A172 (cell line): ENCODE measurements around the gene COQ8A. TPM values are rescaled to one million over a fixed set of nuclear protein-coding genes. Genes with fewer than 3 reads are reported as not detected.
"Not testable (repeated sequence)": the region's sequence is repeated elsewhere in the genome, so short reads cannot be mapped to it uniquely, and the experiment has no call there.

Experiments
- DNase-seq: peaks from one replicate; pipeline ENCODE4 v3.0.0-alpha.2; 2015; ENCODE audit warnings: low spot score
- total RNA-seq: library from RNA; depleted of rRNA; stranded (reverse); fragments of >200 nt; shearing (Covaris generic); gene quantifications from 2 replicates; pipeline ENCODE4 v1.2.3, GENCODE V29; 2014

Gene COQ8A
- total RNA-seq, 1 experiment from 2014 or later, result 7.9 TPM

GRCh38 chr1:226985839-226986463, 45.9 kb downstream of the COQ8A start:
- no peak for DNase-seq

DNA sequence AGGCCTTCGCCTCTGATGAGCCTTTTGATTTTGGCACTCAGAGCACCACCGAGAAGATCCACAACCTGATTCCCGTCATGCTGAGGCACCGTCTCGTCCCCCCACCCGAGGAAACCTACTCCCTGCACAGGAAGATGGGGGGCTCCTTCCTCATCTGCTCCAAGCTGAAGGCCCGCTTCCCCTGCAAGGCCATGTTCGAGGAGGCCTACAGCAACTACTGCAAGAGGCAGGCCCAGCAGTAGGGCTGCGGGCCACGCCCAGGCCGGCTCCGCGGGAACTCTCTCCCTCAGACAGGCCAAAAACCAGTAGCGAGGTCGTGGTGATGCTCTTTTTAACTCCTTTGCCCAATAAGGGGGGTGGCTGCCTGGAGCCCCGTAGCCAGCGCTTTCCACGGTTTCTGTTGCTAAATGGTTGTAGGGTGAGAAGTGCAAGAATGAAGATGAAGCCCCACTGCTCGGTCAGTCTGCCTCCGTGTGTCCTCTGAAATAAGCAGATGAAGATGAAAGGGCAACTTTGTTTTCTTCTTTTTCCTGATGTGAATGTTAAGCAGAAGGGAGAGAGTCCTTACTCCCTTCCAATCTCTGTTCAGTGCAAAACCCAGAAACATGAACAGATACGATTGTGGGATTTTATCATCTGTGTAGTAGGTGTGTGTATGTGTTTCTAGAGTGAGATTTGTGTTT, 46.5 kb downstream of the COQ8A start:
- DNase-seq, result no peak

DNA sequence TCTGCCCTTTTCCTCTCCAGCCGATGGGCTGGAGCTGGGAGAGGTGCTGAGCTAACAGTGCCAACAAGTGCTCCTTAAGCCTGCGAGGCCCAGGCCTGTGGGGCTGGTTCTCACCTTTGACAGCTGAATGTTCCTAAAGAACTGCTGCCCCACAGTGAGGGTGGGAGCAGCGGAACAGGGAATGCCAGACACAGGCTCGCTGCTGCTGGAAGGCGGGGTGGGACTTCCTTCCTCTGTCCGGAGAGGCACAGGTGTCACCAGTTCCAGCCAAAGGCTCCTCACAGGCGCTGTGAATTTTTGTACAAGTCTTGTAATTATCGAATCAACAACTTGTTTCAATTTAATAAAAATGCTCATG, 47.1 kb downstream of the COQ8A start:
- no peak for DNase-seq

DNA sequence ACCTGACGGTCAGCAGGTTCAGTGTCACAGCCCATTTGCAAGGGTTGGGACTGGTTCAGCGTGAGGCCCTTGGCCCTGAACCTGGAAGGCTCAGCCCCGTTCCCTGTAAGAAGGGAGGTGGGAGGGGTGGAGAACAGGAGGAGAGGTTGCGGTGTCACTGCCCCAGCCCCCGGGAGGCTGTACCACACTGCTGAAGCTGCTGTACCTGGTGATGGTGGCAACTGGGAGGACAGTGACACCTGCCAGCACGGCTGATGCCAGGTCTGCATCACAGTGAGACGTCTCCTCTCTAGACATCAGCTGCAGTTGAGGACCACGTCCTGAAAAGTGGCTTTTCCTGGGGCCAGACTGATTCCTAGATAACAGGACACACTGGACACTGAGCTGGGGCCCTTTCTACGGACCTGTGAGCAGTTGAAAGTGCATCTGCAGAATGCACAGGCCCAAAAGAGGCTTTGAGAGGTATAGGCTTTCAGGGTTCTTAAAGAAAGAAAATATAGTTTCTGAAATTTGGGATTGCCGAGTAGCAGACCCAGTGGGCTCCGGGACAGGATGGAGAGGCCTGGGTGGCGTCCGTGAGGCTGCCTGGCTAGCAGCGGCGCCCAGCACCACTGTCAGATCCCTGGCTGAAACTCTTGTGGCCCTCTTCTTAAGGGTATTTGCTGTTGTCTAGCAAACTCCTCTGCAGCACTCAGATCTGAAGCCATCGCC, 47.7 kb downstream of the COQ8A start:
- DNase-seq, result no peak

GRCh38 chr1:226988334-226988666, 48.2 kb downstream of the COQ8A start:
- no peak for DNase-seq

DNA sequence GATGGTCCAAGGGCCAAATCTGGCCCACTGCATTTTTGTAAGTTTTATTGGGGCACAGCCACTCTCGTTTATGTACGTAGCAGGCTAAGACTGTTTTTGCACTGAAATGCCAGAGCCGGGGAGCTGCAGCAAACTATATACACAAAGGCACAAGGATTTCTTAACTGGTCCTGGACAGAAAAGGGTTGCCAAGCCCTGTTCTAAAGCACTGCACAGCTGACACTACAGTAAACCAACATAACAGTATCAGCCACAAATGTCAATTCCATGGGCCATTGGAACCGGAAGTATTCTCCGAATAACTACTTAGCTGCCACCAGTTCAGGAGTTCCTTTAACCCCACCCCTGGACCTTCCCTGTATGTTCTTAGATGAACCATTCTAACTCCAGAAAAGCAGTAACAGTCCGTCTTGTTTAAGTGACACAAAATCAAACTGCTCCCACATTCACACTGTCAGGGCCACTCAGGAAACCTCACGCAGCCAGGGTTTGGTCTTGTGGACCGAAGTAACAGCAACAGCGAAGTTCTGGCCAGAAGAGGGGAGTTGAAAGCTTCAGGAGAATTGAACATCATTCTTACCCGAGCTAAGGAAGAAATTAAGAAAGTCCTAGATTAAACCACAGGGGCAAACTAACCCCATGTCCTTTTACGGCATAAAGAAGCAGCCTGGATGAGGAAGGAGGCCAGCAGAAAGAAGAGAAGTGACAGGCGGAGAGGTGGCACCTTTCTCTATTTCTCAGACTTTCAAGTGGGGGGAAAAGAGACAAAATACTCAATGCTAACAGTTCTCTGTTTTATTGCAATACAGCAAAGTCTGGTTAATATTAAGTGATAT, 49.2 kb downstream of the COQ8A start:
- no peak for DNase-seq

- no peak for DNase-seq
Measured at GRCh38 chr1:226990133-226990716, 50.1 kb downstream of the COQ8A start.

- no peak for DNase-seq
Measured at GRCh38 chr1:226991920-226992319, 51.8 kb downstream of the COQ8A start.

DNA sequence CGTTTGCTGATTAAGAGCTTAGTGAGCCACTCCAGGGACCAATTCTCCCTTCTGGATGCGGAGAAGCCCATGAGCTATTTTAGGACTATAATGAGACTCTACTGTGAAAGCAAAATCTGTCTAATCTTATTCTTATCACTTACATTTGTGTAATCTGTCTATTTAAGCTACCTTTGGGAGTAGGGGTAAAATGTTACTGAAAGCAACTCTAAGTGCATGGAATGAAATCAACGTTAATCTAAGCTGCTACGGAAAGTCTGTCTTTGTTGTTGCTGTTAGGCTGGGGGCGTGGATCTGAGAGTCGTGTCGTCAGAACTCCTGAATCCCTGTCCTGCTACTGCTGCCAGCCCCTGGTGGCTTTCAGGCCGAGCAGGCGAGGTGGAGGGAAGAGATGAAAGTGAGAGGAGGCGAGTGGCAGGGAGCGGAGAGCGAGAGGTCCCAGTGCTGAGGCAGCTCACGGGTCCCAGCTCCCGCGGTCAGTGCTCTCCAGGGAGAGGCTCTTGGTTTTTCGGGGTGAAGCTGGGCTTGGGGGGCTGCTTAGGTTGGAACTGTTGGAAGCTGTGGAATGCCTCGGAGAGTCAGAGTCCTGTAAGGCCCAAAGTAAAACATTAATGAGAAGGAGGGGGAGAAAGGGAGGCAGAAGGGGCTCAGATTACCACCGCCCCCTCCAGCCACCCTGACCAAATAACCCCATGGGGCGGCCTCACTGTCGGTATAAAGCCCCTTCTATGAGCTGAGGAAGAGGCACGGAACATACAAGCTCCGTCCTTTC, 53.9 kb downstream of the COQ8A start:
- DNase-seq, result no peak

- no peak for DNase-seq
Measured at GRCh38 chr1:226994586-226995364, 54.7 kb downstream of the COQ8A start.

DNA sequence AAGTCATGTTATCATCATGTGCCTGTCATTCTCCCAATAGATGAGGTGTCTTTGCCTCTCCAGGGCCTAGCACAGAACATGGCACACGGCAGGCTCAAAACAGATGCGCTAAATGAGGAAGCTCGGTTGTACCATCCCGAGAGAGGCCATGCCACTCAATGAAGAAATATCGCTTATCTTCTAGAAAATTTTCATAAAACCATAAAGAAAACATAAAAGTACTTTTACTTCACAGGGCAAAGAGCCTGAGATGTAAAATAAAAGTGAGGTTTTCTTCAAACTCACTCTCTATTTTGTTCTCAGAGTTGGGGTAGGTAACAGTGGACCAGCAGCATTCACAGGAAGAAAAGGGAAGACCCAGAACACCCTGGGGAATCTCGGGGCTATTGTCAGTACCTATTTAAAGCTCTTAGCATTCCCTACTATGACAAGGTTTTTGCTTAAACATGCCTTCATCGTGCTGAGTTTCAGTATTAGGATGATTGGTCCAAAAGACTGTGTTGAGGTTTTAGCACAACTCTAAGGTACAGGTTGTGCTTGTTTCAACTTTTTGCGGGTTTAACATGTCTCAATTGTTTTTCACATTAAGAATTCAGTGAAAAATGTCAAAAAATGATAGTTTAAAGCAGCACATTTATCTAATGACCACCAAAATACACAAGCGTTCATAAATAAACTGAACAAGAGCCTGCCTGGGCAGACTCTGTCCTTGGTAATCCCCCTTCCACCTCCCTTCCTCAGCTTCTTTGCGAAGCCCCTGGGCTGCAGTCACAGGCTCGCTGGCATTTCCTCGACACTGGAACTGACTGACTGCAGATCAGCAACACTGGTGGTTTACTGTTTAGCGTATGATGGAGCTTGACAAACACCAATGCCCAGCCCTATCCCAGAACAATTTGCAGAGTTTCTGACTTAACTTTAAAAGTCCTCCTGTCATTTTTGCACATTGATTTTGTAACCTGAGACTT, 55.6 kb downstream of the COQ8A start:
- DNase-seq, result no peak

DNA sequence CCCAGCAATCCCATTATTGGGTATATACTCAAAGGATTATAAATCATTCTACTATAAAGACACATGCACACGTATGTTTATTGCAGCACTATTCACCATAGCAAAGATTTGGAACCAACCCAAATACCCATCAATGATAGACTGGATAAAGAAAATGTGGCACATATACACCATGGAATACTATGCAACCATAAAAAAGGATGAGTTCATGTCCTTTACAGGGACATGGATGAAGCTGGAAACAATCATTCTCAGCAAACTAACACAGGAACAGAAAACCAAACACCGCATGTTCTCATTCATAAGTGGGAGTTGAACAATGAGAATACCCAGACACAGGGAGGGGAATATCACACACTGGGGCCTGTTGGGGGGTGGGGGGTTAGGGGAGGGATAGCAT, 59.5 kb downstream of the COQ8A start:
- not testable (repeated sequence) for DNase-seq

DNA sequence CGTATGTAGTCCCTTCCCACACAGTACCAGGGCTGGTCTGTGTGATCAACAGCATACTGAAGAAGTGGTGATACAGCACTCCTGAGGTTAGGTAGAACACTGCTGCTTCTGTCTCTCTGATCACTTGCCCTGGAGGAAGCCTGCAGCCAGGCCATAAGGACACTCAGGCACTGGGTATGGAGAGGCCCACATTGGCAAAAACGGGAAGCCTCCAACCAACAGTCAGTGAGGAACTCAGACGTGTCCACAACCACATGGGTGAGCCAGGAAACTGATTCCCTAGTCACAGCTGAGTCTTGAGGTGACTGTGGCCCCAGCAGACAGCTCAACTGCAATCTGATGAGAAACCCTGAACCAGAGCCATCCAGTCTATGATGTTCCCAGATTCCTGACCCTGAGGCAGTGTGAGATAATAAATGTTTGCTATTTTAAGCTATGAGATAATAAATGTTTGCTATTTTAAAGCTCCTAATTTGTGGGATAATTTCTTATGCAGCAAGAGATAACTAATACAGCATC, 62.5 kb downstream of the COQ8A start:
- DNase-seq, result no peak

DNA sequence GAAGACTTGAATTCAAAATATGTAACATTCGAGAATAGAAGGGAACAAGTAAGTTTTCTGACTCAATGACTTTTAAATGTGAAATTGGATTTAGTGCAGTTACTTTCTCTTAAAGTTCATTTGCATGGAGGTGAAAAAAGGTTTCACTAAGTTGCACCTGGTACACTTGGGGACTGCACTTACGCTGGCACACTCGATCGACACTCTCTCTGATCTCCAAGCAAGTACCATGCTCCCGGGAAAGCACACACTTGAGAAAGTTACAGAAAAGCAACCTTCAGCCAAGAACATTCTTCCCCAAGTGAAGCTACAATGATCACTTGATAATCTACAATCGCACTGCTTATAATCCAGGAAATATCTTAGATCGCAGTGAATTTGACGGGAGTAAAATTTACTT, 63.1 kb downstream of the COQ8A start:
- DNase-seq, result no peak

- no peak for DNase-seq
Measured at GRCh38 chr1:227004796-227005195, 64.7 kb downstream of the COQ8A start.

- DNase-seq, result no peak
Measured at GRCh38 chr1:227006226-227006796, 66.2 kb downstream of the COQ8A start.

GRCh38 chr1:227009937-227010336, 69.8 kb downstream of the COQ8A start:
- no peak for DNase-seq

- no peak for DNase-seq
Measured at GRCh38 chr1:227010645-227011044, 70.6 kb downstream of the COQ8A start.

DNA sequence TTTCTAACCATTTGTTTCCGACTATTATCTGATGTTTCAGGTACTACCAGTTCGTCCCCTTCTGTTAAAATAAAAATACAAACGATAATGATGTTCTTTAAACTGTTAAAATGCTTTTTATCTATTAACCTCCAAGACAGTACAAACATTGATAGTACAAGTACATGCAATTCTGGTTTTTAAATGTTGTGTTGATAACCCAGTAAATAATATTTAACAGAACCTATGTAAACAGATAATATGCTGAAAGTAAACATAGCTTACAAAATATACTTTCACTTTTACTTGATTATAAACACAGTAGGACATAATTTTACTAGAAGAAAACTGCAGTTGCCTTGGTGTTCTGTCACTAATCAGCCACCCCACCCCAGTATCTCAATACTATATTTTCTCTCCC, 76.9 kb downstream of the COQ8A start:
- no peak for DNase-seq
